ENCODE results near the gene SUCLG2.

The SUCLG2 gene

DNA sequence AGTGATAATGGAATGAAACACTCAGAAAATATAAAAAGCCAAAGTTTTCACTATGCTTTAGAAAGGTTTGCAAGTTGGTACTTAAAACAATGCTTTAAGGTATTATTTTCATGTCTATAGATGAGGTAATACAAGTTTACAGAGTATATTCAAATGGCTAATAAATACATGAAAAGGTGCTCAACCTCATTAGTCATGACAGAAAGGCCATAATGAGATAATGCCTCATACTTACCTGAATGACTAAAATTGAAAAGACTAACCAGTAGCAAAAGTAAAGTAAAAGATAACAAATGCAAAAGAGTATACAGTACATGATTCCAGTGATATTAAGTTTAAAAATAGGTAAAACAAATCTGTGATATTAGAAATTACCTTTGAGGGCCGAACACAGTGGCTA is 163.8 kb downstream of the SUCLG2 start:
- H3K4me2 ChIP-seq (ENCODE audit: low read length) = no peak overlapping the region
- no peak overlapping the region for H3K9ac ChIP-seq (ENCODE audit: low read length)
- no peak overlapping the region for H3K4me3 ChIP-seq (ENCODE audit: low read depth, low read length, poor library complexity, severe bottlenecking)
- no peaks in the 10 kb centered on the region for H3K4me1 ChIP-seq (ENCODE audit: insufficient read depth, low read length, severe bottlenecking)
- H3K9me2 ChIP-seq (ENCODE audit: low read depth, low read length) = no peaks in the 10 kb centered on the region
- H3F3A ChIP-seq (ENCODE audit: insufficient read depth, low read length) = no peaks in the 10 kb centered on the region
- H3K9me3 ChIP-seq (ENCODE audit: low read length) = no peaks in the 10 kb centered on the region
- no peaks in the 10 kb centered on the region for H3K79me2 ChIP-seq (ENCODE audit: insufficient read depth, low read length)
- TF ChIP-seq CTCF (IDR thresholded peaks at IDR 0.05; ENCODE audit: low read length) (no peak), EZH2 (IDR thresholded peaks at IDR 0.05; ENCODE audit: borderline replicate concordance, low read length) (no peak)
- H3K27me3 ChIP-seq (ENCODE audit: insufficient read depth, low read length) = no peaks in the 10 kb centered on the region
- H3K36me3 ChIP-seq (ENCODE audit: insufficient read depth, low read length) = 0 out of 2 replicates have a peak, but pooled peaks cover 7% of the 10 kb centered on the region
- H3K27ac ChIP-seq (ENCODE audit: low read depth, low read length, poor library complexity, severe bottlenecking) = no peak overlapping the region
- no peaks in the 10 kb centered on the region for H4K20me1 ChIP-seq (ENCODE audit: insufficient read depth, low read length)
- H2AFZ ChIP-seq (ENCODE audit: low read length) = no peak overlapping the region

- Histone ChIP-seq H3K27me3 (ENCODE audit: insufficient read depth, low read length) (no peaks in the 10 kb centered on the region), H3K36me3 (ENCODE audit: insufficient read depth, low read length) (0 out of 2 replicates have a peak, but pooled peaks cover 7% of the 10 kb centered on the region), H3K4me2 (ENCODE audit: low read length) (no peak overlapping the region), H4K20me1 (ENCODE audit: insufficient read depth, low read length) (no peaks in the 10 kb centered on the region), H3F3A (ENCODE audit: insufficient read depth, low read length) (no peaks in the 10 kb centered on the region), H3K9me3 (ENCODE audit: low read length) (no peaks in the 10 kb centered on the region), H3K9ac (ENCODE audit: low read length) (no peak overlapping the region), H2AFZ (ENCODE audit: low read length) (no peak overlapping the region), H3K9me2 (ENCODE audit: low read depth, low read length) (no peaks in the 10 kb centered on the region), H3K4me3 (ENCODE audit: low read depth, low read length, poor library complexity, severe bottlenecking) (no peak overlapping the region), H3K4me1 (ENCODE audit: insufficient read depth, low read length, severe bottlenecking) (no peaks in the 10 kb centered on the region), H3K27ac (ENCODE audit: low read depth, low read length, poor library complexity, severe bottlenecking) (no peak overlapping the region), H3K79me2 (ENCODE audit: insufficient read depth, low read length) (no peaks in the 10 kb centered on the region)
- no peak for TF ChIP-seq EZH2 (IDR thresholded peaks at IDR 0.05; ENCODE audit: borderline replicate concordance, low read length)
- TF ChIP-seq CTCF (IDR thresholded peaks at IDR 0.05; ENCODE audit: low read length) = no peak
These were observed 164.6 kb downstream of the SUCLG2 start for GRCh38 chr3:67489816-67490215.

DNA sequence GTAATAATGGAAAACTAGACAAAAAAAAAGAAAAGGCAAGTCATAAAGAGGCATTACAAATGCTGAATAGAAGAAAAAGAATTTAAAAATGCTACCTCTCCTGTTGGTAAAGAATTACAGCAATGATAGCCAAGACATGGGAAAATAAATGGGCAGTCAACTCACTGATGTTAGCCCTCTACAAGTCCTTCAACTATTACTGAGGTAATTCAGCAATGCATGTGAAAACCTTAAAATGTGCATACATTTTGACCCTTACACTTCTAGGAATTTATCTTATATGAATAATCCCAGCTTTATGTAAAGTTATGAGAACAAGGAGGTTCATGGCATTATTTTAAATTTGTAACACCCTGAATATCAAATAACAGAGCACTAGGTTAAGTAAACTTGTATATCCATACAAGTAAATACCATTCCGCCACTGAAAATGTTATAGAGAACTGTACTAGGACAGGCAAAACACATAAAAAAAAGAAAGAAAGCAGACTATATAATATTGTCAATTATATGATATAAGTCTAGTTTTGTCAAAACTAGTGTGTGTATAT is 166.8 kb downstream of the SUCLG2 start:
- no peak overlapping the region for H3K4me2 ChIP-seq (ENCODE audit: low read length)
- H4K20me1 ChIP-seq (ENCODE audit: insufficient read depth, low read length) = no peaks in the 10 kb centered on the region
- no peaks in the 10 kb centered on the region for H3K9me3 ChIP-seq (ENCODE audit: low read length)
- H3K4me1 ChIP-seq (ENCODE audit: insufficient read depth, low read length, severe bottlenecking) = no peaks in the 10 kb centered on the region
- no peak overlapping the region for H2AFZ ChIP-seq (ENCODE audit: low read length)
- no peak overlapping the region for H3K27ac ChIP-seq (ENCODE audit: low read depth, low read length, poor library complexity, severe bottlenecking)
- no peak overlapping the region for H3K9ac ChIP-seq (ENCODE audit: low read length)
- H3F3A ChIP-seq (ENCODE audit: insufficient read depth, low read length) = no peaks in the 10 kb centered on the region
- TF ChIP-seq EZH2 (IDR thresholded peaks at IDR 0.05; ENCODE audit: borderline replicate concordance, low read length) (no peak), CTCF (IDR thresholded peaks at IDR 0.05; ENCODE audit: low read length) (no peak)
- H3K4me3 ChIP-seq (ENCODE audit: low read depth, low read length, poor library complexity, severe bottlenecking) = no peak overlapping the region
- H3K27me3 ChIP-seq (ENCODE audit: insufficient read depth, low read length) = no peaks in the 10 kb centered on the region
- H3K9me2 ChIP-seq (ENCODE audit: low read depth, low read length) = no peaks in the 10 kb centered on the region
- H3K36me3 ChIP-seq (ENCODE audit: insufficient read depth, low read length) = no peaks in the 10 kb centered on the region
- no peaks in the 10 kb centered on the region for H3K79me2 ChIP-seq (ENCODE audit: insufficient read depth, low read length)

Measured in OCI-LY1 (cell line).